ENCODE measurements around the gene LRBA. TPM values are rescaled to one million over a fixed set of nuclear protein-coding genes. Genes with fewer than 3 reads are reported as not detected.

The LRBA gene
- total and polyA plus RNA-seq, 2 of the 4 experiments (the other 2 are of a cell fraction) = 10.2 to 51.6 TPM

DNA sequence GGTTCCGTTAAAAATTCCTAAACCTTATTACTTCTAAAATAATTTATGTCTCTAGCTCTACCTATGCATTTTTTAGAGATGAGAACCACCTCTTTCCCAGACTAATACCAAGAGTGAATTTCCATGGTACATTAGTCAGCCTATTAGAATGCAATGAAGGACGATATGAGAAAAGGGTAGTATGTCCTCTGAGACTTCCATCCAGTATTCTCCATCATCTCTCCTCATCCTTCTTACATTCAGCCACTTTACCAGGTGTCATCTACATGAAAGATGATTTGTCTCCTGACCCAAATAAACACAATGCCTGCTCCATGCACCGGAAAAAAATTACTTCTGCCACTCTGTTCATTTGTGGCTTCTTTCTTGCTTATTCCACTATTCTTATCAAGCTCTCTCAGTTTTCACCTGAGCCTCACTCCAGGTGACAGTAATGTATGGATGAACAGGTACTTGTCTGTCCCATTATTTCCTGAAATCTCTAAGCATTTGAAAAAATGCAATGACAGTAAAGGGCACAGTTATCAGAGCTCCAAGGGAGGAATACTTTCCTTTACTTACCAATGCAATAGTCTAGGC is 335.2 kb downstream of the LRBA start:
- H3K27ac ChIP-seq (ENCODE audit: insufficient read depth, low read length) = no peak overlapping the region
- intact Hi-C loops (cut with micrococcal nuclease) = loop anchor here (5.0 kb wide), 1 partner anchor 52 kb away; no protein-coding TSS in a partner anchor
- CTCF ChIA-PET = interaction anchor here (0.6 to 1.5 kb wide), 2 partner anchors 9 to 18 kb away, joined by 3 read pairs; no protein-coding TSS in a partner anchor
- no peak overlapping the region for H3K18ac ChIP-seq (ENCODE audit: low read depth, low read length)
- H2BK15ac ChIP-seq (ENCODE audit: low read depth, low read length) = no peak overlapping the region
- H3K4me3 ChIP-seq (ENCODE audit: insufficient read depth, low read depth, low read length) = no peak overlapping the region
- peak; percentile 42 for ATAC-seq (ENCODE audit: low read depth)
- H3K9ac ChIP-seq (ENCODE audit: low read depth, low read length) = no peak overlapping the region
- no peak overlapping the region for H2AK5ac ChIP-seq (ENCODE audit: low read depth, low read length)
- H3K4ac ChIP-seq (ENCODE audit: low read depth, low read length) = no peak overlapping the region
- H2AFZ ChIP-seq (replicated peaks; ENCODE audit: low read length, poor library complexity) = no peak overlapping the region
- H2AK9ac ChIP-seq (replicated peaks; ENCODE audit: low read depth, low read length, poor library complexity) = no peak overlapping the region
- no peaks in the 10 kb centered on the region for H4K20me1 ChIP-seq (ENCODE audit: insufficient read depth, low read length)
- TF ChIP-seq NFE2L2 (IDR thresholded peaks at IDR 0.05; ENCODE audit: low read depth, low read length) (no peak), RFX5 (IDR thresholded peaks at IDR 0.05; ENCODE audit: low read depth, low read length) (no peak), CEBPB (IDR thresholded peaks at IDR 0.05; ENCODE audit: low read depth, low read length) (no peak)
- H2BK120ac ChIP-seq (ENCODE audit: low read depth, low read length) = no peak overlapping the region
- no peak overlapping the region for H3K23ac ChIP-seq (ENCODE audit: low read depth, low read length)
- dilution Hi-C loops (cut with HindIII; ENCODE audit: low sequenced_read_pairs, unreplicated experiment) = no loop called here
- in situ Hi-C loops (cut with MboI; ENCODE audit: low sequenced_read_pairs) = no loop called here
- no peak overlapping the region for H4K5ac ChIP-seq (ENCODE audit: low read depth, low read length)
- no peaks in the 10 kb centered on the region for H3K9me3 ChIP-seq (ENCODE audit: control insufficient read depth, insufficient read depth, low read length)
- no peak overlapping the region for H3K56ac ChIP-seq (ENCODE audit: extremely low read depth, insufficient read depth, low read length)
- H3K4me1 ChIP-seq (ENCODE audit: control insufficient read depth, insufficient read depth, low read length) = no peaks in the 10 kb centered on the region
- no peaks in the 10 kb centered on the region for H3K79me1 ChIP-seq (ENCODE audit: low read depth in 1 of 2, low read length in 2 of 2)
- DNase-seq = peak; percentile 8
- no peak overlapping the region for H2BK5ac ChIP-seq (ENCODE audit: low read depth, low read length, poor library complexity, severe bottlenecking)
- POLR2A ChIA-PET (ENCODE audit: unreplicated experiment) = no interaction called here
- no TSS peak for BruUV-seq (replicated peaks)
- H3K36me3 ChIP-seq (ENCODE audit: control insufficient read depth, insufficient read depth, low read length) = no peaks in the 10 kb centered on the region
- H4K8ac ChIP-seq (ENCODE audit: low read depth in 2 of 2, low read length in 2 of 2) = no peak overlapping the region
- peaks cover 2% of the 10 kb centered on the region; the same call in 1 of the 2 replicates for H3K9me1 ChIP-seq (ENCODE audit: insufficient read depth, low read length)
- H3K14ac ChIP-seq (replicated peaks; ENCODE audit: low read depth, low read length) = no peak overlapping the region
- H3K4me2 ChIP-seq (ENCODE audit: low read depth, low read length) = no peak overlapping the region
- no peak overlapping the region for H4K91ac ChIP-seq (ENCODE audit: insufficient read depth, low read depth, low read length)
- no peaks in the 10 kb centered on the region for H3K27me3 ChIP-seq (ENCODE audit: control insufficient read depth, insufficient read depth, low read length)
- WGBS, 2 experiments (ENCODE audit: extremely low coverage in 2 of 2, insufficient read length in 1 of 2) = no CpG with 5 or more reads among the region's 3 CpGs
- H2BK20ac ChIP-seq (ENCODE audit: low read depth, low read length) = no peak overlapping the region
